G401.6 (cell line): ENCODE results near the gene ASCC3.
"Not testable (repeated sequence)": the region's sequence is repeated elsewhere in the genome, so short reads cannot be mapped to it uniquely, and the experiment has no call there.

Source experiments
- FAIRE-seq: peaks from 2 replicates; lab custom pipeline; 2012; peaks lifted over from hg19 to GRCh38; lab: Jason Lieb, UNC

ASCC3 gene, protein sequence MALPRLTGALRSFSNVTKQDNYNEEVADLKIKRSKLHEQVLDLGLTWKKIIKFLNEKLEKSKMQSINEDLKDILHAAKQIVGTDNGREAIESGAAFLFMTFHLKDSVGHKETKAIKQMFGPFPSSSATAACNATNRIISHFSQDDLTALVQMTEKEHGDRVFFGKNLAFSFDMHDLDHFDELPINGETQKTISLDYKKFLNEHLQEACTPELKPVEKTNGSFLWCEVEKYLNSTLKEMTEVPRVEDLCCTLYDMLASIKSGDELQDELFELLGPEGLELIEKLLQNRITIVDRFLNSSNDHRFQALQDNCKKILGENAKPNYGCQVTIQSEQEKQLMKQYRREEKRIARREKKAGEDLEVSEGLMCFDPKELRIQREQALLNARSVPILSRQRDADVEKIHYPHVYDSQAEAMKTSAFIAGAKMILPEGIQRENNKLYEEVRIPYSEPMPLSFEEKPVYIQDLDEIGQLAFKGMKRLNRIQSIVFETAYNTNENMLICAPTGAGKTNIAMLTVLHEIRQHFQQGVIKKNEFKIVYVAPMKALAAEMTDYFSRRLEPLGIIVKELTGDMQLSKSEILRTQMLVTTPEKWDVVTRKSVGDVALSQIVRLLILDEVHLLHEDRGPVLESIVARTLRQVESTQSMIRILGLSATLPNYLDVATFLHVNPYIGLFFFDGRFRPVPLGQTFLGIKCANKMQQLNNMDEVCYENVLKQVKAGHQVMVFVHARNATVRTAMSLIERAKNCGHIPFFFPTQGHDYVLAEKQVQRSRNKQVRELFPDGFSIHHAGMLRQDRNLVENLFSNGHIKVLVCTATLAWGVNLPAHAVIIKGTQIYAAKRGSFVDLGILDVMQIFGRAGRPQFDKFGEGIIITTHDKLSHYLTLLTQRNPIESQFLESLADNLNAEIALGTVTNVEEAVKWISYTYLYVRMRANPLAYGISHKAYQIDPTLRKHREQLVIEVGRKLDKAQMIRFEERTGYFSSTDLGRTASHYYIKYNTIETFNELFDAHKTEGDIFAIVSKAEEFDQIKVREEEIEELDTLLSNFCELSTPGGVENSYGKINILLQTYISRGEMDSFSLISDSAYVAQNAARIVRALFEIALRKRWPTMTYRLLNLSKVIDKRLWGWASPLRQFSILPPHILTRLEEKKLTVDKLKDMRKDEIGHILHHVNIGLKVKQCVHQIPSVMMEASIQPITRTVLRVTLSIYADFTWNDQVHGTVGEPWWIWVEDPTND (N-terminal part only)

DNA sequence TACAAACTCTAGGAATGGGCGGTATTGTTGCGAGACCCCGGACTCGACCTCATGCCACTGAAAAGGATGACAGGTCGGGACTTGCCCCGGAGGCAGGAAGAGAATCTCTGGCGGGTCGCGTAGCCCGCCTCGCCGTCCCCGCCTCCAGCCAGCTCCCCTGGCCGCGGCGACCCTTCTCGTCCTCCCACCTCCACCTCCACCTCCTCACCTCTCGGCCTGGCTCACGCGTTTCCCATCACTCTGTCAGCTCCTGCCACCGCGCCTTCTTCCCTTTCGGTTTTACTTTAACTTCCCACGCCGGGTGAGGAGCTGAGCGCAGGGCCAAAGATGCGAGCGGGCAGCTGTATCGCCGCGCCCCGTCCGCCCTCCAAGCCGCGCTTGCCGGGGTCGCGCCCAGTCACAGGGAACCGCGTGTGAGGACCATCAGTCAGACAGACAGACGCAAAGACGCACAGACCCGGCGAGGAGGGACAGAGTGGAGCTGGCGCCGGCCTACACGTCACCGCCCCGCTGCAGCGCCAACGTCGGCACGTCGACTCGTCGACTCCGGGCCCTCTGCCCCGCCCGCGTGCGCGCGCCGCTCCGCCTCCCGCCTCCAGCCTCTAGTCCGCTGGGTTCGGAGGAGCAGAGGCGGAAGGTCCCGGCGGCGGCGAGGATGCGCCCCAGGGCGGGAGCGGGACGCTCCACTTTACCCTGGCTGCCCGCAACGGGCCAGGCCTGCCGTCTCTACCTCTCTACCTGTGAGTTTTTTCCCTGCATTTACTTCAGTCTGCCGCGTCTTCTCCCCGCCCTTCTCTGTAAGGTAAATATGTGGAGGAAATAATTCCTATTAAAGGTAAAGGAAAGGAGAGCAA lies at the start of gene ASCC3:
Gene ASCC3, minus strand, starts transcription at position 477 of the 854 bp plus-strand sequence. CDS start 13,332 bp downstream, outside the sequence.
- FAIRE-seq = no peak

DNA sequence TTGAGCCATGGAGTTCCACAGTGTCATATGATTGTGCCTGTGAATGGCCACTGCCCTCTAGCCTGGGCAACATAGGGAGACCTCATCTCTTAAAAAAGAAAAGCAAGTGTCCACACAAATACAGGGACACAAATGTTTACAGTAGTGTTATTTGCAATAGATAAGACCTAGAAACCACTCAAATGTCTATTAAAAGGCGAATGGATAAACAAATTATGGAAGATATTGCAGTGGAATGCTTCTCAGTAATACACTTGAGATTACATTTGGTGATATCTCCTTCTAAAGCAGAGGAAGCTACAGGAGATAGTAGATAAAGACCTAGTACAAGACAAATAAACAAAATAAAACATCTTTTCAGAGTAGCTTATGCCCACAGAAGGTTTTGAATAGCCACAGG lies 44.6 kb upstream of the ASCC3 start:
- no peak for FAIRE-seq

DNA sequence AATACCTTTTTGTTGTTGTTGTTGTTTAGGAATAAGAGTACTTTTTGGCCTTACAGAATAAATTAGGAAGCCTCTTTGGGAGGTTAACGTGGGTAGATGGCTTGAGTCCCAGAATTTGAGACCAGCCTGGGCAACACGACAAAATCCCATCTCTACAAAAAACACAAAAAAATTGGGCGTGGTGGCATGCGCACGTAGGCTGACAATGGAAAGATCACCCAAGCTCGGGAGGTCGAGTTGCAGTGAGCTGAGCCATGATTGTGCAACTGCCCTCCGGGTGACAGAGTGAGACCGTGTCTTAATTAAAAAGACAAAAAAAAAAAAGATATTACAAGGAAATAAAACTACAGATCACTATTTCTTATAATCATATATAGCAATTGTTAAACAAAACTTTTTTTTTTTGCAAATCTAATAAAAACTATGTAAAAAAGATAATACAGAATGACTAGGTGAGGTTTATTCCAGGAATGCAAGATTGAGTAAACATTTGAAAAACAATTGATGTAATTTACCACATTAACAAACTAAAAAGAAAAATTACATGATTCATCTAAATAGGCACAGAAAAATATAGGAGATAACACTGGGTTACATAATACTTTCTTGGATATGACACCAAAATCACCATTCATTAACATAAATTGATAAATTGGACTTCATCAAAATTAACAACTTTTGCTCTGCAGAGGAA lies 43.6 kb upstream of the ASCC3 start:
- FAIRE-seq = no peak

DNA sequence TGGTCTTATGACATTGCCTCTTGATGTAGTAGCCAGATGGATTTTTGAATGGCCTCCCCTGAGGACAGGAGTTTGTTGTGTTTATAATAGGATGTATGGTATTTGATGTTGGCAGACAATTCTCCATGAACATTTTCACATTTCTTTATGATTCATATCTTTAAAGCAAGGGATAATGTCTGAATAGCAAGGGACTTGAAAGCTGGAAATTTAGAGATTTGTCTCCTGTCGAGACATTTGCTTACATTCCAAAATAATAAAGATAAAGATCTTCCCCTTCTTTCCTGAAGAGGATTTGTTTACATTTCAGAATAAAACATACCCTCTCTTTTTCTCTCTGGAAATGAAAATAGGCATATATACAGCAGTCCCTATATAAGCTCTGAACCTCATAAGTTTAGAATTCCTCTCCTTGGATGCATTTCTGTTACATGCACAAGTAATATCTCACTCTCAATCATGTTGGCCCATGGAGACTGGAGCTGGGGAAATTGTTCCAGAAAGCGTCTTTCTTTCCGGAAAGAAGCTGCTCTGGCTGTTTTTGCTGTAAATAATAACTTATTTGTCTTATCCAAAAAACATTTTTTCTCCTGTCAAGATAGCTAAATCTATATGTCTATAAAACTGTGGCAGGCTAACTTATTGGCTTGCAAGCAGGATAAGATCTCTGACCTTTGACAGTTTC lies 42.5 kb upstream of the ASCC3 start:
- no peak for FAIRE-seq

DNA sequence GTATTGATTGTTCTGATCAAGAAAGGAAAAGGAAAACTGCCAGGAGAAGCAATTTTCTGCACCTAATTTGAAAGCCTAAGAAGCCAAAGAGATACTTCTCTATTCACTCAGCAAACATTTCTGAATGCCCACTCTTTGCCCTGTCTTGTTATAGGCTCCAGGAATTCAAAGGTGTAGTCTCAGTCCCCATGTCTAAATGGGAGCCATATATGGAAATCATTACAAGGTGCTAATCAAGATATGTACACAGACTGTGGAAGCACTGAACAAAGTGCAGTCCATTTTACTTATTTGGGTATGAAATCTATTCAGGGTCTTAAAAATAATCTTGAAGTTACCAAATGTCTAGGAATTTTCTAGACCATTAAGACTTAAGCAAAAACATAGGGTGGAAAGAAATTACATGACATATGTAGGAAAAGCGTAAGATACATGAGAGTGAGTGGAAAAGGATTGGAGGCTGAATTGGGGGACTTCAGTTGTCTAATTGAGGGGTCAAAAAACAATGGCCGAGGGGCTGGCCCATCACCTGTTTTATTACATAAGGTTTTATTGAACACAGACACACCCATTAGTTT lies 39.0 kb upstream of the ASCC3 start:
- FAIRE-seq = no peak

DNA sequence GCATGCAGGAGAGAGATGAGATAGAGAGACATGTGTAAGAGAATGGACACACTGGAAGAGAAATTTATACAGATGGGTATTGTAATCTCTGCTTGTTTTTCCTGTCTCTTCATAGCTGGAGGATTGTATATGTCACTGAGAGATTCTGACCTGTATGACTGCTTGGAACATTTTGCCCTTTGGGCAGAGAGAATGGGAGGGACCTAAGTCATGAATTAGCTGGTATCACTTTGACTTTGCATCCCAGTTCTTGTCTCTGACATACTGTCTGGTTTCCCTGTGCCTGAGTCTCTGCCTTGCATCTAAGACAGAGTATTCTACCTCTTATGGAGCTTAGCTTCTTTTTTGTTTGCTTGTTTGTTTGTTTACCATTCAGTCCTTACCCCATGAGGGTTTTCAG lies 37.0 kb upstream of the ASCC3 start:
- FAIRE-seq = no peak

DNA sequence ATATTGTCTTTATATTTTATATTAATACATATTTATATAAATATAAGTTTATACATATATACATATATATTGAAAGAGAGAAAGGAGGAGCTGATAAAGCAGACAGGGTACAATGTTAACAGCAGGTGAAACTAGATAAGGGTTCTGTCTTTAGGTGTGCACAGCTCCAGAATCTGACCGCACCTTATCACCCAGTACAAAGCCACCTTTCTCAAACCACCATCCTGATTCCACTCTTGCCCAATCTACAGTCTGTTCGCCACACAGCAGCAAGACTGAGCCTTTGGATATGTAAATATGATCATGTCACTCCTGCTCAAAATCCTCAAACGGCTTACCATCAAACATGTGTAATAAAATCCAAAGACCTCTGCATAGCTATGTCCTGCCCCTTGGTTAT lies 34.7 kb upstream of the ASCC3 start:
- FAIRE-seq = no peak

DNA sequence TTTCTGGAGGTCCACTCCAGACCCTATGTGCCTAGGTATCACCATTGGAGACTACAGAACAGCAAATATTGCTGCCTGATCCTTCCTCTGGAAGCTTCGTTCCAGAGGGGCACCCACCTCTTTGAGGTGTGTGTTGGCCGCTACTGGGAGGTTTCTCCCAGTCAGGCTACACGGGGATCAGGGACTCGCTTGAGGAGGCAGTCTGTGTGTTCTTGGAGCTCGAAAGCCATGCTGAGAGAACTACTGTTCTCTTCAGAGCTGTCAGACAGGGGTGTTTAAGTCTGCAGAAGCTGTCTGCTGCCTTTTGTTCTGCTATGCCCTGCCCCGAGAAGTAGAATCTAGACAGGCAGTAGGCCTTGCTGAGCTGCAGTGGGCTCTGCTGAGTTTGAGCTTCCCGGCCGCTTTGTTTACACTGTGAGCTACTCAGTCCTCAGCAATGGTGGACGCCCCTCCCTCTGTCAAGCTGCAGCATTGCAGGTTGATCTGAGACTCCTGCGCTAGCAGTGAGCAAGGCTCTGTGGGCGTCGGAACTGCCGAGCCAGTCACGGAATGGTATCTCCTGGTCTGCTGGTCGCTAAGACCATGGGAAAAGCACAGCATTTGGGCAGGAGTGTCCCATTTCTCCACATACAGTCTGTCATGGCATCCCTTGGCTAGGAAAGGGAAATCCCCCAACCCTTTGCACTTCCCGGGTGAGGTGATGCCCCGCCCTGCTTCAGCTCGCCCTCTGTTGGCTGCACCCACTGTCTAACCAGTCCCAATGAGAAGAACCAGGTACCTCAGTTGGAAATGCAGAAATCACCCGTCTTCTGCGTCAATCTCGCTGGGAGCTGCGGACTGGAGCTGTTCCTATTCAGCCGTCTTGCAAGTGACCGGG lies 32.5 kb upstream of the ASCC3 start:
- no peak for FAIRE-seq

DNA sequence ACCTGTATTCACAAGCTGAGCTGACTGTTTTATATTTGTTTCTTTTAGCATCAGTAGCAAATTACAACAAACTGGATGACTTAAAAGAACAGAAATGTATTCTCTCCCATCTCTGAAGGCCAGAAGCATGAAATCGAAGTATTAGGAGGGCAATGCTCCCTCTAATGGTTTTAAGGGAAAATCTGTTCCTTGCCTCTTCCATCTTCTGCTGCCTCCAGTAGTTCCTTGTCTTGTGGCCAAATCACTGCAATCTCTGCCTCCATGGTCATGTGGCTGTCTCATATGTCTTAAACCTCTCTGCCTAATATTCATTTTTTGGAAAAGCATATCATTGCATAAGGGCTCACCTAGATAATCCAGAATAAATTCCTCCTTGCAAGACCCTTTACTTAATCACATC lies 25.2 kb upstream of the ASCC3 start:
- no peak for FAIRE-seq

DNA sequence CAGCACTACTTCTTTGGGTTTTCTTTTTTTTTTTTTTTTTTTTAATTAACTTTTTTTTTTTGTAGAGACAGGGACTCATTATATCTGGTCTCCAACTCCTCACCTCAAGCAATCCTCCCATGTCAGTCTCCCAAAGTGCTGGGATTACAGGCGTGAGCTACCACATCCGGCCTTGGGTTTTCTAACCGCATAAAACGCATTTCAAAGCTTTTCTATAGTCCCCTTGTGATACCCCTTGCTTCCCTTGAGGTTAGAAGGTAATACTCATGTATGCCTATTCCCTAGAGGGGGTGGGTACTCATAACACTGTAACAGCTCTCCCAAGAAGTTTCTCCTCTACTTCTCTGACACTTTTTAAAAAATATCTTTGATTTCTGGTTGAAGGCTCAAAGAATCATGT lies 23.9 kb upstream of the ASCC3 start:
- no peak for FAIRE-seq

DNA sequence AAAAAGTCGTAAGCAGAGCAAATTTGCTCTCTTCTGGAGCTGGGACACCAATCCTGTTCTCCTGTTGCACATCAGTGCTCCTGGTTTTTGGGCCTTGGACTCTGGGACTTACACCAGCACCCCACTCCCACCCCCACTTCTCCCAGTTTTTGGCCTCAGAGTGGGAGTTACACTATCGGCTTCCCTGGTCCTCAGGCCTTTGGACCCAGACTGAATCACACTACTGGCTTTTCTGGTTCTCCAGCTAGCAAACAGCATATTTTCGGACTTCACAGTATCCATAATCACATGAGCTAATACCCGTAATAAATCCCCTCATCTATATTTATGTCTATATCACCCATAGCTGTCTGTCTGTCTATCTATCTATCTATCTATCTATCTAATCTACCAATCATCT lies 23.2 kb upstream of the ASCC3 start:
- no peak for FAIRE-seq

DNA sequence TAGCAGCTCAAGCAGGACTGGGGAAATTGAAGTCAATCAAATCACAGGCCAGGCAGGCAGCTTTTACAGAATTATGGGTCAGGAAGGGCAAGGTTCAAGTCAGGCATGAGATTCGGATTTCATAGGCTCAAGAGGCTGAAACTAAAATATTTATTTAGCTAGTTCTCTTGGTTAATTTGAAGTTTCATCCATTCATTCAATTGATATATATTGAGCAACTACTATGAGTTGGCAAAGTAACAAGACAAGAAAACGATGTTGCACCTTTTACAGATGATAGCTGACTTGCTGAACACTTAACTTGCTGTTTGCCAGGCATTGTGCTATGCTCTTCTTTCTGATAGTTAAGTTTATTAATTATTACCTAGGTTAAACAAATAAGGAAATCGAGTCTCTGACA lies 20.5 kb upstream of the ASCC3 start:
- FAIRE-seq = no peak

DNA sequence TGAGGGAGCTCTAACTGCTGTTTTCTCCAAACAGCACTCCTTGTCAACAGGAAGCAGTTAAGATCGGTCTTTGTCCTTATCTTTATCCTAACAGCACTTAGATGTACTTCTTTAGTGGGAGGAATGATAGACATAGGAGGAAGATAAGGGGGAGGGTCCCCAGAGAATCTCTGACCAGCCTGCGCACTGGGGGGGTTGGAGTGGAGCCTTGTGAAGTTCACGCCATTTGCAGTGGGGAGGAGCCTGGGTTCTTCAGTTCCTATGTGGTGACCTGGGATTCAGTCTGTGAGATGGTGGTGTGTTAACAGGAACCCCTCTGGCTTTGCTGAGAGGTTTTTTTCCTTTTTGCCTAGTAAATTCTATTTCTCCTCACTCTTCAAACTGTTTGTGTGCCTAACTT lies 18.1 kb upstream of the ASCC3 start:
- FAIRE-seq = no peak

DNA sequence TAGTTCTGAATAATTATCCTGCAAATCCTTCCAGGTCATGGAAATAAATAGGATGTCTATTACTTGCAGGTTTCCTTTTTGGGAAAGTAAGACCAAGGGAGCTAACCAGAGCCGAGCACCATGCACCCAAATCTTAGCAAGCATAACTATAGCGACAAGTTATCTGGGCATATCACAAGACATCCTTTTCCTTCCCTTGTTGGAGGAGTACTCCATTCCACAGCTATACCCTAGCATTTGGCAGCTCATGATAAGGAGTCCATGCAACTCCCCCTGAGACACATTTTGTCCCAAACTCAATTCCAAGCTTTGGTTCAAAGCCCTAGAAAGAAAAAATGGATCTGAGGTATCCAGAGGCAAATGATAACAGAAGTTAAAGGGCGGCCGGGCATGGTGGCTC lies 16.5 kb upstream of the ASCC3 start:
- no peak for FAIRE-seq

DNA sequence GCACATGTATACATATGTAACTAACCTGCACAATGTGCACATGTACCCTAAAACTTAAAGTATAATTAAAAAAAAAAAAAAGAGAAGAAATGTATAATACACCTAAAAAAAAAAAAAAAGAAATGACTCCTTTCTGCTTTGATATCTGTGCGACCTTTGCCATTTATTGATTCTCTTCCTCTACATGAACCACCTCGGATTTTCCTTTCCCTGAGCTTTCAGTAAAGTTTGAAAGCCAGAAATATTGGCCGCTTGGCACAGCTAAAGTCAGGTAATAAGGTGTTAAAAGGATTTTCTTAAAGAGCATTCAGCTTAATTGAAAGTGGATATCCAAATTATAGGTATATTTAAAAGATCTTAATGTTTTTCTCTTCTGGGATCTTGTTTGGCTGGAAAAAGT lies 12.6 kb upstream of the ASCC3 start:
- FAIRE-seq = no peak

DNA sequence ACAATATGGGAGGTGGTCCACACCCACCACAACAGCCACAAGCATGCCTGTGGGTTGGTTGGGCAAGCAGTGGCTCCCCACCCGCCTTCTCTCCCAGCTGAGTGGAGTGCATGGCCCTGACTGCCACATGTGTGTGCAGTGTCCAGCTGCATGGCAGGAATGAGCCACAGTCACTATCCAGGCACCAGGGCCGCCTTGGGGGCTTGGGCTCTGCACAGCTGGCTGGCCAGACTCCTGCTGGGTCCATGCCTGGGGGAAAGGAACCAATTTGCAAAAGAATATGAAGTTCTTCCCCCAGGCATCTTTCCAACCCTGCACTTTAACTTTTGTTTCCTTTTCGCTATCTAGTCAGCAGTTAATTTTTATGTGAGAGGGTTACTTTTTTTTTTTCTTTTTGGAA lies 11.6 kb upstream of the ASCC3 start:
- no peak for FAIRE-seq

DNA sequence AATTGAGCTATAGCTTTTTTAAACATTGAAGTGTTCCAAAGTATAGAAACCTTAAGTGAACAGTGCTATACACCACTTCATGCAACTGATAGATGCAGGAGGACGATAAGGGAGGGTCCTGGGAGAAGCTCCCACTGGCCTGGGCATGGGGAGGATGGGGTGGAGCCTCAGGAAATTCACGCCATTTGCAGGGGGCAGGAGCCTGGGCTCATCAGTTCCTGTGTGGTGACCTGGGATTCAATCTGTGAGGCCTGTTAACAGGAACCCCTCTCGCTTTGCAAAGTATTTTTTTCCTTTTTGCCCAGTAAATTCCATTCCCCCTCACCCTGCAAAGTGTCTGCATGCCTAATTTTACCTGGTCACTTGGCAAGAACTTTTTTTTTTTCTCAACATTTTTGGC lies 11.0 kb upstream of the ASCC3 start:
- FAIRE-seq = no peak

DNA sequence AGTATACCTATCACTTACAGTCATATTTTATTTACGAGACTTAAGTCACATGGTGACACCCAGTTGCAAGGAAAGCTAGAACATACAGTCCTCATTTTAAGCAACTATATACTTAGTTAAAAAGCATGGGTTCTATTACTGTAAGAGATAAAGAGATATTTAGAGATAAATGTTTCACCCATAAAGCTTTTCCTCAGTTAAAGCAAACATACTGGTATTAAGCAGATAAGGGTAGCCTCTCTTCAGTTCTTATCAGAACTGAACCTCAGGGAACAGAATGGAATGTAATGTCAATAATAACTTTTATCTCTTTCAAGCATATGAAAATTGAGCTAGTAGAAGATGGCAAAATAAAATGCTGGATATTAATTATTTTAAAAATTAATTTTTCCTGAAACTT lies 9.9 kb upstream of the ASCC3 start:
- no peak for FAIRE-seq

DNA sequence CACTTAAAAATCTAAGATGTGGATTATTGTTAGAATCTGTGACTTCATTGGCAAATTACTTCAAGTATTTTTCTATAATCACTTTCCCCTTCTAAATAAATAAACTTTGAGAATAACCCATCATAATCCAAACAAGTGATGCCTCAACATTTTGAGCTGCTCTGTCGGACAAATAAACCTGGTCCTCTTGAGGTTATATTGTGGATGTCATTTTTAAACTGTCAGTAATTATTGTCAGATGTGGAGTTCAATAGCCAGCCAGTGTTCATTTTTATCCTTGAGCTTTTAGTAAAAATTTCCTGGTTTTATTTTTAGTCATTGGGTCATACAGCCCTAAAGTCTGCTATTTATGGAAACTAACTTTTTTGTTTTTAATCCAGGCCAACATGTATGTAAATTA lies 9.5 kb upstream of the ASCC3 start:
- not testable (repeated sequence) for FAIRE-seq
